CD8-positive, alpha-beta memory T cell (primary cell): Measurements from ENCODE around the gene AZIN2. TPM values are rescaled to one million over a fixed set of nuclear protein-coding genes. Genes with fewer than 3 reads are reported as not detected.

Source experiments
- CTCF ChIA-PET: fragments of 350-600 bp; sonication (Branson Sonifier 250); formaldehyde crosslinking; loops from one replicate; lab custom pipeline; 2021; ENCODE audit warnings: antibody characterized with exemption; lab: Charles Lee
- POLR2A ChIA-PET: fragments of 350-600 bp; sonication (Branson Sonifier 250); formaldehyde crosslinking; loops from one replicate; lab custom pipeline; 2021; ENCODE audit warnings: antibody characterized with exemption; lab: Charles Lee
- DNase-seq, 5 donors: peaks; one replicate each; pipeline versions ENCODE4 v3.0.0 to v3.0.0-alpha.2; 2020 to 2022; ENCODE audit warnings: mixed read lengths in 1 of 5
- H3K27ac ChIP-seq: one replicate; pipeline ENCODE4 v1.7.0; 2013; ENCODE audit warnings: low read depth, mild to moderate bottlenecking, low read length, moderate library complexity
- H3K27me3 ChIP-seq: 2 replicates; pipeline ENCODE4 v1.7.0; 2013; ENCODE audit warnings: low read length, mild to moderate bottlenecking; ENCODE audit not compliant: insufficient read depth, poor library complexity, severe bottlenecking
- H3K36me3 ChIP-seq: 2 replicates; pipeline ENCODE4 v1.7.0; 2013; ENCODE audit warnings: mild to moderate bottlenecking, low read length, moderate library complexity; ENCODE audit not compliant: insufficient read depth
- H3K4me1 ChIP-seq: 2 replicates; pipeline ENCODE4 v1.7.0; 2013; ENCODE audit warnings: mild to moderate bottlenecking, low read length, moderate library complexity; ENCODE audit not compliant: insufficient read depth
- H3K4me3 ChIP-seq: 2 replicates; pipeline ENCODE4 v1.7.0; 2013; ENCODE audit warnings: mild to moderate bottlenecking, low read length
- H3K9me3 ChIP-seq: 2 replicates; pipeline ENCODE4 v1.7.0; 2013; ENCODE audit warnings: mild to moderate bottlenecking, low read length
- H3K27ac Mint-ChIP-seq, 8 donors: one replicate each; pipeline ENCODE4 v1.8.0; 2020 to 2021; ENCODE audit warnings: mixed read lengths in 8 of 8, mild to moderate bottlenecking in 6 of 8, inconsistent platforms in 3 of 8, moderate library complexity in 3 of 8
- H3K27me3 Mint-ChIP-seq, 2 donors: one replicate each; pipeline ENCODE4 v1.8.0; 2020 to 2021; ENCODE audit warnings: mixed read lengths in 2 of 2, mild to moderate bottlenecking in 1 of 2, moderate library complexity in 1 of 2
- H3K36me3 Mint-ChIP-seq, 3 donors: one replicate each; pipeline ENCODE4 v1.8.0; 2020 to 2021; ENCODE audit warnings: mixed read lengths in 3 of 3, inconsistent platforms in 1 of 3, mild to moderate bottlenecking in 1 of 3
- H3K4me1 Mint-ChIP-seq, 3 donors: one replicate each; pipeline ENCODE4 v1.8.0; 2020 to 2021; ENCODE audit warnings: mixed read lengths in 3 of 3, inconsistent platforms in 1 of 3, mild to moderate bottlenecking in 1 of 3
- H3K4me3 Mint-ChIP-seq, 7 donors: one replicate each; pipeline ENCODE4 v1.8.0; 2020 to 2021; ENCODE audit warnings: mixed read lengths in 7 of 7, mild to moderate bottlenecking in 6 of 7, moderate library complexity in 4 of 7, inconsistent platforms in 2 of 7
- H3K9me3 Mint-ChIP-seq, 5 donors: one replicate each; pipeline ENCODE4 v1.8.0; 2020 to 2022; ENCODE audit warnings: mixed read lengths in 5 of 5, mild to moderate bottlenecking in 3 of 5, moderate library complexity in 2 of 5, inconsistent platforms in 1 of 5
- polyA plus RNA-seq: library from polyadenylated mRNA; unstranded; fragments of 300-500 nt; fragmentation: Illumina TruSeq; gene quantifications from one replicate; pipeline ENCODE4 v1.2.3, GENCODE V29; 2021
- total RNA-seq, 2 experiments: library from RNA; stranded (reverse); gene quantifications; one replicate each; pipeline ENCODE4 v1.2.3, GENCODE V29; 2021

The AZIN2 gene
- total and polyA plus RNA-seq, 3 experiments from 2014 or later: 2.1 to 4.9 (median 2.5) TPM

DNA sequence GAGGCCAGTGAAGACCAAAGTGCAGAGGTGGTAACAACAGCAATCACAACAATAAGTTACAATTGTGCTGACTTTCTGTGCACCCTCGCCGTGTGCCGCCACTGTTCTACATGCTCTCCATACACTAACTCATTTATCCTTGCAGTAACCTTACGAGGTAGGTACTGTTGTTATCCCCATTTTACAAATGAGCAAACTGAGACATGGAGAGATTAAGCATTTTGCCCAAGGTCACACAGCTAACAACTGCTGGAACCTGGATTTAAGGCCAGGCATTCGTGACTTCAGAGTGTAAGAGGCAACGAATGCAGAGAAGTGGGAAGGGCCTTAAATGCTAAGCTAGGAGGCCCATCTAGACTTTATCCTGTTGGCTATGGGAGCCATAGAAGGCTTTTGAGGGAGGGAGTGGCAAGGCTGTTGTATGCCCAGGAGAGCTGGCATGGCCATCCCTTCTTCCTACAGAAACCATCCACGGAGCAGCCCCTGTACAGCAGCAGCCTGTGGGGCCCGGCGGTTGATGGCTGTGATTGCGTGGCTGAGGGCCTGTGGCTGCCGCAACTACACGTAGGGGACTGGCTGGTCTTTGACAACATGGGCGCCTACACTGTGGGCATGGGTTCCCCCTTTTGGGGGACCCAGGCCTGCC is 36.6 kb downstream of the AZIN2 start:
- H3K4me1 ChIP-seq: no peaks in the 10 kb centered on the region
- Mint-ChIP-seq H3K4me1 (no peaks in the 10 kb centered on the region), H3K9me3 (no peaks in the 10 kb centered on the region), H3K36me3 (no peaks in the 10 kb centered on the region), H3K4me3 (no peak overlapping the region), H3K27ac (no peak overlapping the region), H3K27me3 (no peaks in the 10 kb centered on the region)
- H3K27me3 ChIP-seq: no peaks in the 10 kb centered on the region
- ChIA-PET POLR2A (no interaction called here), CTCF (no interaction called here)
- no peaks in the 10 kb centered on the region for H3K36me3 ChIP-seq
- no peak overlapping the region for H3K4me3 ChIP-seq
- no peaks in the 10 kb centered on the region for H3K9me3 ChIP-seq
- H3K27ac ChIP-seq: no peak overlapping the region
- DNase-seq: no peak

DNA sequence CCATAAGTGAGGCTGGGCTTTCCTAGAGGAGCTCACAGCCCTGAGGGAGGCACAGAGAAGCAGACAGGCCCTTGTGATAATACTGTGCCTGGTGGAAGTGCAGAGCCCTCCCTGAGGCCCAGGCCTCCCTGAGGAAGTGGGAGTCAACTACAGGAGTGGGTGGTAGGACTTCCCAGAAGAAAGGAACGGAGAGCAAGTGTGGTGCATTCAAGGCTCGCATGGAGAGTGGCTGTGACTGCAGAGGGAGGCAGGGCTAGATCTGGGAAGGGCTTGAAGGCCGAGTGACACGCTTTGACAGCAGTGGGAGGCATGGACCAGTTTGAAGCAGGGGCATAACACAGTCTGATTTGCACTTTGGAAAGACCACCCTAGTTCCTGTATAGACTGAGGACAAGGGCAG is 37.3 kb downstream of the AZIN2 start:
- H3K27ac Mint-ChIP-seq: no peak overlapping the region
- Histone ChIP-seq H3K27ac (no peak overlapping the region), H3K4me1 (no peaks in the 10 kb centered on the region), H3K36me3 (no peaks in the 10 kb centered on the region), H3K4me3 (no peak overlapping the region), H3K9me3 (no peaks in the 10 kb centered on the region), H3K27me3 (no peaks in the 10 kb centered on the region)
- no peaks in the 10 kb centered on the region for H3K9me3 Mint-ChIP-seq
- CTCF ChIA-PET: no interaction called here
- no peaks in the 10 kb centered on the region for H3K4me1 Mint-ChIP-seq
- no peak for DNase-seq
- H3K36me3 Mint-ChIP-seq: no peaks in the 10 kb centered on the region
- no peaks in the 10 kb centered on the region for H3K27me3 Mint-ChIP-seq
- POLR2A ChIA-PET: no interaction called here
- H3K4me3 Mint-ChIP-seq: no peak overlapping the region

DNA sequence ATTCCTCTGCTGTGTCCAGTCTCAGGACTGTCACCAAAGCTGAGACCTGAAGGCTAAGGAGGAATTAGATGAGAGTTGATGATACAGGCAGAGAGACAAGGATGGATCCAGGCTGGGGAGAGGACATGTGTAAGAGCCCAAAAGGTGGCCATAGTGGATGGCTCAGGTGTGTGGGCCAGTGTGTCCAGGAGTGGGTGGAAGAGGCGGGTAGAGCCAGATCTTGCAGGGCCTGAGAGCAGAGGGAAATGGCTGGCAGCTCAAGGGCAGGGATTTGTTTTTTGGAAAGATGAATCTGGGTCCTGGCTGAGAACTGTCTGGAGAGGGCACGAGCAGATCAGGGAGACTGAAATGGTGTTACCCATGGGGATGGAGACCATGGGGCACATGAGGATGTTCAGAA is 38.1 kb downstream of the AZIN2 start:
- Mint-ChIP-seq H3K36me3 (no peaks in the 10 kb centered on the region), H3K4me1 (no peaks in the 10 kb centered on the region), H3K27ac (peak overlapping the region in 1 of 8 donors; percentile 3), H3K27me3 (no peaks in the 10 kb centered on the region), H3K9me3 (peaks cover 0 to under 1% (median 0%) of the 10 kb centered on the region in 5 donors), H3K4me3 (peak overlapping the region in 1 of 7 donors; percentile 9)
- no peak overlapping the region for H3K27ac ChIP-seq
- H3K4me1 ChIP-seq: no peaks in the 10 kb centered on the region
- no peaks in the 10 kb centered on the region for H3K9me3 ChIP-seq
- no peaks in the 10 kb centered on the region for H3K27me3 ChIP-seq
- no peaks in the 10 kb centered on the region for H3K36me3 ChIP-seq
- no peak for DNase-seq
- ChIA-PET CTCF (no interaction called here), POLR2A (no interaction called here)
- no peak overlapping the region for H3K4me3 ChIP-seq

- peak overlapping the region in 1 of 8 donors; percentile 3 for H3K27ac Mint-ChIP-seq
- no peaks in the 10 kb centered on the region for H3K9me3 ChIP-seq
- no peaks in the 10 kb centered on the region for H3K27me3 ChIP-seq
- no peaks in the 10 kb centered on the region for H3K36me3 Mint-ChIP-seq
- H3K4me3 Mint-ChIP-seq: no peak overlapping the region
- DNase-seq: no peak
- H3K36me3 ChIP-seq: no peaks in the 10 kb centered on the region
- ChIA-PET POLR2A (no interaction called here), CTCF (no interaction called here)
- no peak overlapping the region for H3K27ac ChIP-seq
- H3K4me1 ChIP-seq: no peaks in the 10 kb centered on the region
- H3K9me3 Mint-ChIP-seq: peaks cover 0 to 2% (median 0%) of the 10 kb centered on the region in 5 donors
- no peaks in the 10 kb centered on the region for H3K27me3 Mint-ChIP-seq
- H3K4me1 Mint-ChIP-seq: no peaks in the 10 kb centered on the region
- no peak overlapping the region for H3K4me3 ChIP-seq
These were observed 38.7 kb downstream of the AZIN2 start for GRCh38 chr1:33119532-33120217.

DNA sequence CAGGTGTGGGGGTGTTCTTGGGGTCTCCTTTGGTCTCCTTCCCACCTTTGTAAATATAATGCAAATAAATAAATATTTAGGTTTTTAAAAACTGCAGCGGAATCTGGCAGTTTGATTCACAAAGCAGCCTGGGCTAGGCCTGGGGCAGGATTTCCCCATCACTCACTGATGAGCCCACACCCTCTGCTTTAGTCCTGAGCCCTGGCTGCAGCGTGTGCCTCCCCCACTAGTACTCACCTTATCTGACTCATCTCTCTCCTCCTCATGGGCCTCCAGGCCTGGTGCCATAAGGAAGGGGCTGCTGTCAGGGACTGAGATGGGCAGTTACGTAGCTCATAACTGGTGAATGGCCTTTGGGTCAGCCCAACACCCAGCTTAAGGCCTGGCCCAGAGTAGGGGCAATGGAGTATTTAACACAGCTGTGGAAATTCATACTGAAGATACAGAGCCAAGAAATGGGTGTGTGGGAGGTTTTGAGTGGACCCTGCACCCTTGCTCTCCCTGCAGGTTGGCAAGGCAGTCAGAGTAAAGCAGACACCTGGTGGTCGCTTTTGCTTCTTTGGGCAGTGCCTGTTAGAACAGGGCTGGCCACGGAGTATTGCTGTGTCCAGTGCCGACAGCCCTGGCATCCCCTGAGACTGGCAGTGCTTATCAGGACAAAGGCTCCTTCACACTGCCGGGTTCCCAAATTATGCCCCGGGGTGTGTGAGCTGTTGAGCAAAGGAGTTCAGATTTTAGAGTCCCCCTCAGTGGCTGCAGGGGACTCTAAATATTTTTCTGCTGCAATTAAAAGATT is 39.7 kb downstream of the AZIN2 start:
- CTCF ChIA-PET: no interaction called here
- H3K4me1 Mint-ChIP-seq: peaks cover 4 to 6% (median 5%) of the 10 kb centered on the region in 3 donors
- POLR2A ChIA-PET: no interaction called here
- H3K4me3 Mint-ChIP-seq: no peak overlapping the region
- peaks cover 0 to 2% (median 0%) of the 10 kb centered on the region in 5 donors for H3K9me3 Mint-ChIP-seq
- Histone ChIP-seq H3K27ac (no peak overlapping the region), H3K4me1 (no peaks in the 10 kb centered on the region), H3K9me3 (no peaks in the 10 kb centered on the region), H3K36me3 (no peaks in the 10 kb centered on the region), H3K4me3 (no peak overlapping the region), H3K27me3 (no peaks in the 10 kb centered on the region)
- H3K27me3 Mint-ChIP-seq: no peaks in the 10 kb centered on the region
- H3K27ac Mint-ChIP-seq: no peak overlapping the region
- DNase-seq: no peak
- H3K36me3 Mint-ChIP-seq: peaks cover 1 to 3% (median 1%) of the 10 kb centered on the region in 3 donors

- peaks cover 7% of the 10 kb centered on the region for H3K4me1 ChIP-seq
- Mint-ChIP-seq H3K4me3 (no peak overlapping the region), H3K9me3 (peaks cover 0 to 2% (median 0%) of the 10 kb centered on the region in 5 donors), H3K4me1 (peaks cover 14 to 17% (median 15%) of the 10 kb centered on the region in 3 donors), H3K36me3 (peaks cover 1 to 3% (median 2%) of the 10 kb centered on the region in 3 donors), H3K27me3 (no peaks in the 10 kb centered on the region), H3K27ac (peak overlapping the region in 1 of 8 donors; percentile 12)
- ChIA-PET POLR2A (no interaction called here), CTCF (no interaction called here)
- no peaks in the 10 kb centered on the region for H3K9me3 ChIP-seq
- H3K27ac ChIP-seq: no peak overlapping the region
- no peaks in the 10 kb centered on the region for H3K27me3 ChIP-seq
- no peaks in the 10 kb centered on the region for H3K36me3 ChIP-seq
- no peak overlapping the region for H3K4me3 ChIP-seq
- DNase-seq: no peak
These were observed 40.8 kb downstream of the AZIN2 start for GRCh38 chr1:33121728-33122127.

DNA sequence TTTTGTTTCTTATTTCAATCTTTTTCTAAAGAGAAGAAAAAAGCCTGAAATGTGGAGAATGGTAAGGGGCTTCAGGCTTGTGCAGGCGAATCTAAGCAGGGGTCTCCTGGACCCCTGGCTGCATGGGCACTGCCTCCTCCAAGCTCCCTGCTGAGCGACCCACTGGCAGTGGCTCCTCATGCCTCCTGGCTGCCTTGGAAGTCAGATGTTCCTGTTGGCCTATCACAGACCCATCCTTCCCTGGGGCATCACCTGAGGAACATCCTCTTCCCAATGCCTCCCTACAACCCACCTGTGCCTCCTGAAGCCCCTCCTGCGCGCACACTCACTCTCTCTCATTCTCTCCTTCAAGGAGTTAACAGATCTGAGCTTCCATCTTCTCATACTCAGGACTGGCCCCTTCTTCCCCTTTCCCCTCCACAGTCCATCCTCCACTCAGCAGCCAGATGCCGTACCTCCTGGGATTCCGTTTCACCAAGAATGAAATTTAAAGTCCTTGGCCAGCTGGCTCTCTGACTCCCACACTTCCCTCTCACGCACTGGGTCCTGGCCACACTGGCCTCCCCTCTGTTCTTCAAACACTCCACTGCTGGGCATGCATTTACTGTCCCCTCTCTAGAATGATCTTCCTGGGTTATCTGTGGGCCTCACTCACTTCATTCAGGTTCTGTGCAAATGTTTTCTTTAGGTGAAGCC is 41.7 kb downstream of the AZIN2 start:
- no peak overlapping the region for H3K27ac Mint-ChIP-seq
- peaks cover 0 to 2% of the 10 kb centered on the region in 2 donors for H3K27me3 Mint-ChIP-seq
- H3K27me3 ChIP-seq: no peaks in the 10 kb centered on the region
- no peak overlapping the region for H3K27ac ChIP-seq
- peaks cover 24 to 26% (median 24%) of the 10 kb centered on the region in 3 donors for H3K4me1 Mint-ChIP-seq
- DNase-seq: no peak
- H3K36me3 Mint-ChIP-seq: peaks cover 2 to 8% (median 3%) of the 10 kb centered on the region in 3 donors
- POLR2A ChIA-PET: no interaction called here
- H3K9me3 ChIP-seq: no peaks in the 10 kb centered on the region
- no peaks in the 10 kb centered on the region for H3K36me3 ChIP-seq
- CTCF ChIA-PET: interaction anchor here (1.2 kb wide), 1 partner anchor 20 kb away, joined by 3 read pairs; no protein-coding TSS in a partner anchor
- no peak overlapping the region for H3K4me3 Mint-ChIP-seq
- H3K4me1 ChIP-seq: peaks cover 11% of the 10 kb centered on the region
- peaks cover 0 to 2% (median 0%) of the 10 kb centered on the region in 5 donors for H3K9me3 Mint-ChIP-seq
- H3K4me3 ChIP-seq: no peak overlapping the region
